HepG2 (cell line): Measurements from ENCODE around the gene ANKRD62. TPM values are rescaled to one million over a fixed set of nuclear protein-coding genes. Genes with fewer than 3 reads are reported as not detected.

Experiments used
- ATAC-seq: fragments of 200-7000 bp; cut with Tn5 transposase; 3 replicates; pipeline ENCODE4 v1.9.1; 2020; ENCODE audit warnings: mild to moderate bottlenecking, moderate library complexity
- BruUV-seq: library from RNA; stranded (reverse); fragments of 400-500 nt; replicated peaks from 2 replicates; lab custom pipeline; 2021; lab: Mats Ljungman, UMichigan
- CTCF ChIA-PET: fragments of 300-600 bp; formaldehyde crosslinking; extraction: SDS; loops from one replicate; lab custom pipeline; 2021; ENCODE audit warnings: low total read pairs, inconsistent platforms, low intra/inter-chr PET ratio; lab: Yijun Ruan, JAX
- POLR2A ChIA-PET: fragments of 350-600 bp; sonication (Branson Sonifier 250); formaldehyde crosslinking; loops from one replicate; lab custom pipeline; 2020; ENCODE audit warnings: antibody characterized with exemption, inconsistent platforms; lab: Yijun Ruan, JAX
- DNase-seq: peaks from one replicate; pipeline ENCODE4 v3.0.0-alpha.2; 2015; ENCODE audit warnings: low spot score
- FAIRE-seq: peaks from 3 replicates; lab custom pipeline; 2011; peaks lifted over from hg19 to GRCh38; lab: Jason Lieb, UNC
- H2AFZ ChIP-seq: one replicate; pipeline ENCODE4 v1.6.1; 2011; ENCODE audit warnings: low read length, inconsistent platforms
- H3K27ac ChIP-seq: fragments of 300-600 bp; 3 replicates; pipeline ENCODE4 v1.8.0; 2011; ENCODE audit warnings: mixed run types, mild to moderate bottlenecking, mixed read lengths, low read length, inconsistent platforms; ENCODE audit not compliant: insufficient read depth; ENCODE audit errors: extremely low read length
- H3K27me3 ChIP-seq, 2 experiments: fragments of 200-600 bp in 1 of 2; 2 replicates in 1 of 2; 3 replicates in 1 of 2; pipeline versions ENCODE4 v1.6.0 to v1.8.0; 2011; ENCODE audit warnings: low read length in 2 of 2, mild to moderate bottlenecking in 2 of 2, moderate library complexity in 2 of 2, inconsistent platforms in 1 of 2; ENCODE audit not compliant: insufficient read depth in 2 of 2, control insufficient read depth in 1 of 2
- H3K36me3 ChIP-seq, 2 experiments: fragments of 200-600 bp in 1 of 2; replicated peaks in 1 of 2; 2 replicates in 1 of 2; 3 replicates in 1 of 2; pipeline versions ENCODE4 v1.5.1 to v1.8.0; 2011; ENCODE audit warnings: low read length in 2 of 2, inconsistent platforms in 1 of 2; ENCODE audit not compliant: insufficient read depth in 2 of 2, control insufficient read depth in 1 of 2
- H3K4me1 ChIP-seq: 2 replicates; pipeline ENCODE4 v1.5.1; 2012; ENCODE audit warnings: low read length, inconsistent platforms; ENCODE audit not compliant: insufficient read depth
- H3K4me2 ChIP-seq: 2 replicates; pipeline ENCODE4 v1.6.0; 2011; ENCODE audit warnings: low read depth, low read length, inconsistent platforms
- H3K4me3 ChIP-seq, 3 experiments: fragments of 200-600 bp in 1 of 3; sonication (generic), shearing (Covaris generic) in 1 of 3; replicated peaks in 1 of 3; 2 replicates each; pipeline ENCODE4 v1.5.1; 2011 to 2016; ENCODE audit warnings: low read length in 3 of 3, inconsistent platforms in 2 of 3, low read depth in 2 of 3, mild to moderate bottlenecking in 2 of 3, control low read depth in 1 of 3, mixed read lengths in 1 of 3; ENCODE audit not compliant: insufficient read depth in 1 of 3
- H3K79me2 ChIP-seq: one replicate; pipeline ENCODE4 v1.6.1; 2011; ENCODE audit warnings: low read length, inconsistent platforms; ENCODE audit not compliant: insufficient read depth
- H3K9ac ChIP-seq: 2 replicates; pipeline ENCODE4 v1.6.0; 2011; ENCODE audit warnings: mild to moderate bottlenecking, low read depth, low read length, inconsistent platforms; ENCODE audit not compliant: insufficient read depth
- H3K9me3 ChIP-seq: 2 replicates; pipeline ENCODE4 v1.5.1; 2012; ENCODE audit warnings: mild to moderate bottlenecking, low read length
- H4K20me1 ChIP-seq: 2 replicates; pipeline ENCODE4 v1.6.0; 2011; ENCODE audit warnings: inconsistent platforms, mild to moderate bottlenecking, low read length, moderate library complexity; ENCODE audit not compliant: insufficient read depth
- BCL6 ChIP-seq: IDR thresholded peaks from 2 replicates; pipeline ENCODE4 v1.6.1; 2016; ENCODE audit warnings: missing genetic modification reagents, missing compliant biosample characterization
- ELF3 ChIP-seq: IDR thresholded peaks from 2 replicates; pipeline ENCODE4 v1.6.1; 2016; ENCODE audit warnings: missing genetic modification reagents, missing compliant biosample characterization
- GZF1 ChIP-seq: sonication (generic); formaldehyde crosslinking; IDR thresholded peaks from 2 replicates; pipeline ENCODE4 v1.5.1; 2020; ENCODE audit warnings: mild to moderate bottlenecking, missing genetic modification reagents
- HIVEP1 ChIP-seq: sonication (generic); formaldehyde crosslinking; IDR thresholded peaks from 2 replicates; pipeline ENCODE4 v1.4.0; 2020; ENCODE audit warnings: mild to moderate bottlenecking, missing genetic modification reagents
- IRF1 ChIP-seq: sonication (generic); formaldehyde crosslinking; IDR thresholded peaks from 2 replicates; pipeline ENCODE4 v1.4.0; 2020; ENCODE audit warnings: low read depth, mild to moderate bottlenecking, missing genetic modification reagents
- KLF13 ChIP-seq: sonication (generic); formaldehyde crosslinking; IDR thresholded peaks from 2 replicates; pipeline ENCODE4 v1.4.0; 2020; ENCODE audit warnings: mild to moderate bottlenecking, missing genetic modification reagents
- KLF6 ChIP-seq: IDR thresholded peaks from 2 replicates; pipeline ENCODE4 v1.8.0; 2016; ENCODE audit warnings: missing biosample characterization, missing genetic modification reagents
- MLLT10 ChIP-seq: sonication (generic); formaldehyde crosslinking; IDR thresholded peaks from 2 replicates; pipeline ENCODE4 v1.4.0; 2020; ENCODE audit warnings: missing genetic modification reagents
- NFE2L2 ChIP-seq: fragments of 150-350 bp; IDR thresholded peaks from 2 replicates; pipeline ENCODE4 v1.6.1; 2014; ENCODE audit warnings: low read length
- RAD21 ChIP-seq: fragments of 450-650 bp; formaldehyde crosslinking; IDR thresholded peaks from 2 replicates; pipeline ENCODE4 v1.5.0; 2020; ENCODE audit warnings: mild to moderate bottlenecking
- SMARCE1 ChIP-seq: fragments of 450-650 bp; IDR thresholded peaks from 2 replicates; pipeline ENCODE4 v1.6.1; 2017; ENCODE audit warnings: borderline replicate concordance
- TCF7L2 ChIP-seq: IDR thresholded peaks from 2 replicates; pipeline ENCODE4 v1.6.1; 2011; ENCODE audit warnings: mild to moderate bottlenecking, low read depth, low read length, moderate library complexity
- TEAD2 ChIP-seq: sonication (generic); formaldehyde crosslinking; IDR thresholded peaks from 2 replicates; pipeline ENCODE4 v1.9.0; 2021; ENCODE audit warnings: missing genetic modification reagents
- ZBTB42 ChIP-seq: sonication (generic); formaldehyde crosslinking; IDR thresholded peaks from 2 replicates; pipeline ENCODE4 v1.5.0; 2020; ENCODE audit warnings: mild to moderate bottlenecking, missing genetic modification reagents
- ZFP82 ChIP-seq: sonication (generic); formaldehyde crosslinking; IDR thresholded peaks from 2 replicates; pipeline ENCODE4 v1.5.1; 2020; ENCODE audit warnings: mild to moderate bottlenecking, missing genetic modification reagents, borderline replicate concordance
- ZNF207 ChIP-seq: fragments of 450-650 bp; IDR thresholded peaks from 2 replicates; pipeline ENCODE4 v1.6.1; 2016; ENCODE audit warnings: antibody characterized with exemption, borderline replicate concordance
- ZNF530 ChIP-seq: sonication (generic); formaldehyde crosslinking; IDR thresholded peaks from 2 replicates; pipeline ENCODE4 v1.5.0; 2020; ENCODE audit warnings: low read depth, mild to moderate bottlenecking, missing genetic modification reagents
- ZNF691 ChIP-seq: sonication (generic); formaldehyde crosslinking; IDR thresholded peaks from 2 replicates; pipeline ENCODE4 v1.4.0; 2020; ENCODE audit warnings: missing genetic modification reagents, low read depth, mild to moderate bottlenecking, borderline replicate concordance
- WGBS: methylation state at CpG from one replicate; pipeline ENCODE4 v1.1.6; 2017; ENCODE audit warnings: low lambda C conversion rate; 5-methylcytosine and 5-hydroxymethylcytosine counted together
- in situ Hi-C: cut with HindIII; loops from 2 replicates; pipeline ENCODE4 v1.10.0; 2017; ENCODE audit warnings: low pct_unique_long_range_greater_than_20kb; ENCODE audit not compliant: extremely low pct_ligation_motif_present
- intact Hi-C: fragments of 100-400 bp; cut with micrococcal nuclease; formaldehyde crosslinking; loops from one replicate; pipeline ENCODE4 v1.10.0; 2022; ENCODE audit not compliant: unreplicated experiment
- polyA plus RNA-seq, 8 experiments: library from polyadenylated mRNA; depleted of rRNA in 3 of 8; stranded (reverse) in 7 of 8; unstranded in 1 of 8; fragments of >200 nt; fragmentation: Illumina TruSeq in 4 of 8; extraction: Trizol in 4 of 8; gene quantifications; 2 replicates each; pipeline versions ENCODE4 v1.2.1 to v1.2.3, GENCODE V29; 2011 to 2016; ENCODE audit warnings: low read depth in 4 of 8, missing spikeins in 1 of 8, mixed read lengths in 1 of 8; ENCODE audit not compliant: insufficient read depth in 1 of 8
- total RNA-seq, 5 experiments: library from RNA; depleted of rRNA; stranded (reverse); fragments of >200 nt; fragmentation: Illumina TruSeq; extraction: Trizol; gene quantifications; 2 replicates each; pipeline ENCODE4 v1.2.3, GENCODE V29; 2016; ENCODE audit warnings: low read depth in 1 of 5
- TF ChIP-seq, protein P1 (sequence below): sonication (generic); formaldehyde crosslinking; IDR thresholded peaks from 2 replicates; pipeline ENCODE4 v1.4.0; 2020; ENCODE audit warnings: missing genetic modification reagents; ENCODE audit errors: not compliant biosample characterization
- TF ChIP-seq, protein P2 (sequence below): sonication (generic); formaldehyde crosslinking; IDR thresholded peaks from 2 replicates; pipeline ENCODE4 v1.4.0; 2020; ENCODE audit warnings: missing genetic modification reagents

ANKRD62 gene
- total and polyA plus RNA-seq, 2 of the 13 experiments (the other 11 are each of a cell fraction or from before 2014, with no cell fraction given) = not detected

DNA sequence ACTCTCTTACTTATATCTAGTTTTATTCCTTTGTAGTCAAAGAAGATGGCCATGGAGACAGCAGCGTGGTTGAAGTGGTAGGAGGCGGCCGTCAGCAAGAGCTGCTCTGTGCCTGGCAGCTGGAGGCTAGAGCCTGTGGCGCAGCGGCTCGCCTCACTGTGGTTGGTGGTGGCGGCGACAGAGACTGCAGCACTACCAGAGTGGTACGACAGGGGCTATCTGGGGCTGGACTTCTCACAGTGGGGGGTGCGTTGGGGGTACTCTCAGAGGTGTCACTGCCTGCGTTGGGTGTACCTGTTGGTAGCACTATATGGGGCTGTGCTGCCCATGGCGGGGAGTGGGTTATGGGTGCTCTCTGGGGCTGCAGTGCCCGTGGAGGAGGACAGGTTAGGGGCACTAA, 8.5 kb upstream of the ANKRD62 start:
- H3K36me3 ChIP-seq = no peaks in the 10 kb centered on the region
- no peak overlapping the region for H3K4me3 ChIP-seq
- WGBS = 67% methylated on average over 11 of the region's 13 CpGs
- ATAC-seq (no peak), FAIRE-seq (no peak), DNase-seq (no peak)
- no peaks in the 10 kb centered on the region for H4K20me1 ChIP-seq
- peaks cover 0 to under 1% of the 10 kb centered on the region in 2 experiments; a peak in 1 of 5 replicates for H3K27me3 ChIP-seq
- H3K9ac ChIP-seq = no peak overlapping the region
- in situ Hi-C loops (no loop called here), intact Hi-C loops (no loop called here)
- no peaks in the 10 kb centered on the region for H3K79me2 ChIP-seq
- H3K9me3 ChIP-seq = no peaks in the 10 kb centered on the region
- ChIA-PET POLR2A (no interaction called here), CTCF (no interaction called here)
- TF ChIP-seq IRF1 = no peak
- no peak for TF ChIP-seq ZNF207
- TF ChIP-seq KLF6 = no peak
- no peak for TF ChIP-seq MLLT10
- no peak for TF ChIP-seq NFE2L2
- no peak for TF ChIP-seq SMARCE1
- TF ChIP-seq KLF13 (CRISPR knock-in tag) = no peak
- TF ChIP-seq, protein P1, sequence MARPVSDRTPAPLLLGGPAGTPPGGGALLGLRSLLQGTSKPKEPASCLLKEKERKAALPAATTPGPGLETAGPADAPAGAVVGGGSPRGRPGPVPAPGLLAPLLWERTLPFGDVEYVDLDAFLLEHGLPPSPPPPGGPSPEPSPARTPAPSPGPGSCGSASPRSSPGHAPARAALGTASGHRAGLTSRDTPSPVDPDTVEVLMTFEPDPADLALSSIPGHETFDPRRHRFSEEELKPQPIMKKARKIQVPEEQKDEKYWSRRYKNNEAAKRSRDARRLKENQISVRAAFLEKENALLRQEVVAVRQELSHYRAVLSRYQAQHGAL = no peak
- no peak for TF ChIP-seq GZF1 (CRISPR knock-in tag)
- no peak for TF ChIP-seq ZFP82 (CRISPR knock-in tag)
- TF ChIP-seq, protein P2, sequence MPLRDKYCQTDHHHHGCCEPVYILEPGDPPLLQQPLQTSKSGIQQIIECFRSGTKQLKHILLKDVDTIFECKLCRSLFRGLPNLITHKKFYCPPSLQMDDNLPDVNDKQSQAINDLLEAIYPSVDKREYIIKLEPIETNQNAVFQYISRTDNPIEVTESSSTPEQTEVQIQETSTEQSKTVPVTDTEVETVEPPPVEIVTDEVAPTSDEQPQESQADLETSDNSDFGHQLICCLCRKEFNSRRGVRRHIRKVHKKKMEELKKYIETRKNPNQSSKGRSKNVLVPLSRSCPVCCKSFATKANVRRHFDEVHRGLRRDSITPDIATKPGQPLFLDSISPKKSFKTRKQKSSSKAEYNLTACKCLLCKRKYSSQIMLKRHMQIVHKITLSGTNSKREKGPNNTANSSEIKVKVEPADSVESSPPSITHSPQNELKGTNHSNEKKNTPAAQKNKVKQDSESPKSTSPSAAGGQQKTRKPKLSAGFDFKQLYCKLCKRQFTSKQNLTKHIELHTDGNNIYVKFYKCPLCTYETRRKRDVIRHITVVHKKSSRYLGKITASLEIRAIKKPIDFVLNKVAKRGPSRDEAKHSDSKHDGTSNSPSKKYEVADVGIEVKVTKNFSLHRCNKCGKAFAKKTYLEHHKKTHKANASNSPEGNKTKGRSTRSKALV (CRISPR knock-in tag) = no peak
- no peak for TF ChIP-seq ZBTB42 (CRISPR knock-in tag)
- no peak for TF ChIP-seq TCF7L2
- no peak for TF ChIP-seq RAD21 (CRISPR knock-in tag)
- TF ChIP-seq ZNF530 = no peak
- no peak for TF ChIP-seq ZNF691 (CRISPR knock-in tag)
- no peak for TF ChIP-seq ELF3 (CRISPR knock-in tag)
- no peak for TF ChIP-seq TEAD2 (CRISPR knock-in tag)
- no peak for TF ChIP-seq HIVEP1 (CRISPR knock-in tag)
- no peak for TF ChIP-seq BCL6 (CRISPR knock-in tag)
- H3K4me1 ChIP-seq = no peaks in the 10 kb centered on the region
- no TSS peak for BruUV-seq
- H3K4me2 ChIP-seq = no peak overlapping the region
- no peak overlapping the region for H2AFZ ChIP-seq
- H3K27ac ChIP-seq = no peak overlapping the region
